PC-3 (cell line): Measurements from ENCODE around the gene SEMA3B. TPM values are rescaled to one million over a fixed set of nuclear protein-coding genes. Genes with fewer than 3 reads are reported as not detected.

Experiments
- ATAC-seq: fragments of 200-7000 bp; cut with Tn5 transposase; 2 replicates; pipeline ENCODE4 v1.9.1; 2020; ENCODE audit warnings: mild to moderate bottlenecking, moderate library complexity
- BruUV-seq: library from RNA; stranded (reverse); fragments of 400-500 nt; replicated peaks from 2 replicates; lab custom pipeline; 2021; lab: Mats Ljungman, UMichigan
- CTCF ChIA-PET: fragments of 300-600 bp; sonication (Branson Sonifier 250); formaldehyde crosslinking; loops from one replicate; lab custom pipeline; 2022; ENCODE audit warnings: antibody characterized with exemption; lab: Charles Lee
- POLR2A ChIA-PET: fragments of 300-600 bp; sonication (Branson Sonifier 250); formaldehyde crosslinking; loops from one replicate; lab custom pipeline; 2022; ENCODE audit warnings: antibody characterized with exemption; ENCODE audit not compliant: unreplicated experiment; lab: Charles Lee
- DNase-seq: peaks from one replicate; pipeline ENCODE4 v3.0.0-alpha.2; 2015
- H2AFZ ChIP-seq: fragments of 300-600 bp; sonication (generic); 2 replicates; pipeline ENCODE4 v1.6.0; 2016; ENCODE audit warnings: antibody characterized with exemption, low read length
- H3F3A ChIP-seq: fragments of 300-600 bp; sonication (generic); one replicate; pipeline ENCODE4 v1.6.0; 2017; ENCODE audit warnings: antibody characterized with exemption, low read length, control low read depth, mild to moderate bottlenecking; ENCODE audit not compliant: unreplicated experiment
- H3K27ac ChIP-seq: fragments of 300-600 bp; sonication (generic); 2 replicates; pipeline ENCODE4 v1.5.1; 2016; ENCODE audit warnings: mild to moderate bottlenecking, low read length
- H3K27me3 ChIP-seq: fragments of 300-600 bp; sonication (generic); 2 replicates; pipeline ENCODE4 v1.6.1; 2016; ENCODE audit warnings: low read length, mixed read lengths
- H3K36me3 ChIP-seq: fragments of 300-600 bp; sonication (generic); 2 replicates; pipeline ENCODE4 v1.6.1; 2016; ENCODE audit warnings: low read depth, mixed run types, low read length, mixed read lengths
- H3K4me1 ChIP-seq: fragments of 300-600 bp; sonication (generic); 2 replicates; pipeline ENCODE4 v1.5.1; 2016; ENCODE audit warnings: low read length; ENCODE audit not compliant: insufficient read depth
- H3K4me2 ChIP-seq: fragments of 300-600 bp; sonication (generic); 2 replicates; pipeline ENCODE4 v1.6.0; 2016; ENCODE audit warnings: low read length
- H3K4me3 ChIP-seq: fragments of 300-600 bp; sonication (generic); 2 replicates; pipeline ENCODE4 v1.5.1; 2016; ENCODE audit warnings: mild to moderate bottlenecking, low read length, mixed read lengths
- H3K79me2 ChIP-seq: fragments of 300-600 bp; sonication (generic); 2 replicates; pipeline ENCODE4 v1.6.1; 2017; ENCODE audit warnings: low read length, mixed read lengths
- H3K9ac ChIP-seq: fragments of 300-600 bp; sonication (generic); 2 replicates; pipeline ENCODE4 v1.6.0; 2016; ENCODE audit warnings: mild to moderate bottlenecking, low read length
- H3K9me2 ChIP-seq: fragments of 300-600 bp; sonication (generic); replicated peaks from 2 replicates; pipeline ENCODE4 v1.6.1; 2016; ENCODE audit warnings: mixed run types, low read length, mixed read lengths
- H3K9me3 ChIP-seq: fragments of 300-600 bp; sonication (generic); 2 replicates; pipeline ENCODE4 v1.6.1; 2016; ENCODE audit warnings: low read length, mixed read lengths
- H4K20me1 ChIP-seq: fragments of 300-600 bp; sonication (generic); 2 replicates; pipeline ENCODE4 v1.6.1; 2016; ENCODE audit warnings: low read length, mixed read lengths
- CTCF ChIP-seq: fragments of 300-600 bp; sonication (generic); conservative IDR thresholded peaks from 2 replicates; pipeline ENCODE4 v1.5.1; 2017; ENCODE audit warnings: antibody characterized with exemption, low read depth, mild to moderate bottlenecking, low read length
- EZH2 ChIP-seq: fragments of 300-600 bp; sonication (generic); IDR thresholded peaks from one replicate; pipeline ENCODE4 v1.6.1; 2017; ENCODE audit warnings: antibody characterized with exemption, mild to moderate bottlenecking, low read length; ENCODE audit not compliant: unreplicated experiment
- EZH2phosphoT487 ChIP-seq: fragments of 300-600 bp; sonication (generic); IDR thresholded peaks from 2 replicates; pipeline ENCODE4 v1.6.1; 2018; ENCODE audit warnings: mild to moderate bottlenecking, antibody characterized with exemption, low read length, borderline replicate concordance
- intact Hi-C: fragments of 100-400 bp; cut with micrococcal nuclease; formaldehyde crosslinking; loops from 2 replicates; pipeline ENCODE4 v1.9.0; 2023
- total RNA-seq: library from RNA; depleted of rRNA; stranded (reverse); fragments of >200 nt; gene quantifications from 2 replicates; pipeline ENCODE4 v1.2.3, GENCODE V29; 2014

SEMA3B gene
- total RNA-seq, 1 experiment from 2014 or later: 40.1 TPM

GRCh38 chr3:50298836-50299637 lies 30.1 kb downstream of the SEMA3B start, which contains the start of the genes HYAL3 and NAA80:
TSS of gene HYAL3 (minus strand) at chr3:50299405. CDS start at chr3:50295602, 3,803 bp downstream.
TSS of gene NAA80 (minus strand) at chr3:50299405. CDS start at chr3:50297463, 1,942 bp downstream.
- Histone ChIP-seq H3K27ac (peak within 1 kb of the TSS; percentile 90), H3K4me3 (peak within 1 kb of the TSS; percentile 94), H3K36me3 (no peaks in the 10 kb centered on the region), H3F3A (no peaks in the 10 kb centered on the region), H3K4me1 (peaks cover 20% of the 10 kb centered on the region), H3K27me3 (no peaks in the 10 kb centered on the region), H3K4me2 (peak within 1 kb of the TSS; percentile 98), H4K20me1 (no peaks in the 10 kb centered on the region), H3K9ac (peak within 1 kb of the TSS; percentile 93), H3K79me2 (peaks cover 14% of the 10 kb centered on the region), H3K9me3 (no peaks in the 10 kb centered on the region), H3K9me2 (no peaks in the 10 kb centered on the region), H2AFZ (peak within 1 kb of the TSS; percentile 86)
- peak; percentile 99 for DNase-seq
- ATAC-seq: peak; percentile 86
- TSS peak; percentile 71 for BruUV-seq
- TF ChIP-seq CTCF (peak; percentile 36; the same call in 1 of the 2 replicates), EZH2 (no peak)
- POLR2A ChIA-PET: interaction anchor here (0.6 to 1.8 kb wide), 4 partner anchors 10 to 52 kb away, joined by 3 to 12 read pairs (median 6); partner anchors contain the start of genes CYB561D2 and NPRL2
- CTCF ChIA-PET: interaction anchor here (0.7 to 1.6 kb wide), 4 partner anchors 23 to 52 kb away, joined by 4 to 7 read pairs (median 6); no protein-coding TSS in a partner anchor
- intact Hi-C loops: loop anchor here (1.0 to 2.0 kb wide), 3 partner anchors 18 to 64 kb away; no protein-coding TSS in a partner anchor

- CTCF ChIA-PET: interaction anchor here (0.7 to 1.6 kb wide), 4 partner anchors 22 to 53 kb away, joined by 4 to 7 read pairs (median 6); no protein-coding TSS in a partner anchor
- H3K4me3 ChIP-seq: peak overlapping the region; percentile 52
- peak overlapping the region; percentile 71 for H3K4me2 ChIP-seq
- ATAC-seq (no peak), DNase-seq (no peak)
- H3K79me2 ChIP-seq: peaks cover 14% of the 10 kb centered on the region
- no peaks in the 10 kb centered on the region for H3K27me3 ChIP-seq
- TF ChIP-seq EZH2: no peak
- TF ChIP-seq EZH2phosphoT487: no peak
- no peak for TF ChIP-seq CTCF
- intact Hi-C loops: loop anchor here (1.0 to 2.0 kb wide), 3 partner anchors 18 to 65 kb away; no protein-coding TSS in a partner anchor
- peak overlapping the region; percentile 81 for H3K9ac ChIP-seq
- POLR2A ChIA-PET: interaction anchor here (0.6 to 1.8 kb wide), 4 partner anchors 10 to 51 kb away, joined by 3 to 12 read pairs (median 6); partner anchors contain the start of genes CYB561D2 and NPRL2
- peak overlapping the region; percentile 90 for H3K27ac ChIP-seq
- no peaks in the 10 kb centered on the region for H3F3A ChIP-seq
- H3K36me3 ChIP-seq: no peaks in the 10 kb centered on the region
- BruUV-seq: no TSS peak
- H3K9me3 ChIP-seq: no peaks in the 10 kb centered on the region
- H3K4me1 ChIP-seq: peaks cover 20% of the 10 kb centered on the region
- no peaks in the 10 kb centered on the region for H4K20me1 ChIP-seq
- H3K9me2 ChIP-seq: no peaks in the 10 kb centered on the region
- H2AFZ ChIP-seq: peak overlapping the region; percentile 57; the same call in 1 of the 2 replicates
These were observed 30.6 kb downstream of the SEMA3B start for GRCh38 chr3:50299638-50299928.
